Lower lobe of right lung (tissue), 2 donors: ENCODE data around the gene DMD. TPM values are rescaled to one million over a fixed set of nuclear protein-coding genes. Genes with fewer than 3 reads are reported as not detected.

Experiments
- ATAC-seq, 2 donors: fragments of 200-7000 bp; cut with Tn5 transposase; one replicate each; pipeline ENCODE4 v1.9.1; 2020 to 2022; ENCODE audit warnings: mild to moderate bottlenecking in 2 of 2, moderate library complexity in 2 of 2
- DNase-seq: peaks from one replicate; pipeline ENCODE4 v3.0.0-alpha.2; 2020
- H3K27ac ChIP-seq: fragments of 200-600 bp; one replicate; pipeline ENCODE4 v1.8.0; 2022
- H3K27me3 ChIP-seq: fragments of 200-600 bp; one replicate; pipeline ENCODE4 v1.8.0; 2022; ENCODE audit warnings: low read depth
- H3K36me3 ChIP-seq: fragments of 200-600 bp; one replicate; pipeline ENCODE4 v1.8.0; 2022; ENCODE audit warnings: mild to moderate bottlenecking
- H3K4me1 ChIP-seq: fragments of 200-600 bp; one replicate; pipeline ENCODE4 v1.8.0; 2022
- H3K4me3 ChIP-seq: fragments of 200-600 bp; one replicate; pipeline ENCODE4 v1.8.0; 2022; ENCODE audit warnings: mild to moderate bottlenecking
- H3K9me3 ChIP-seq: fragments of 200-600 bp; one replicate; pipeline ENCODE4 v1.8.0; 2022
- intact Hi-C: fragments of 100-400 bp; cut with DNase I; formaldehyde crosslinking; loops from one replicate; pipeline ENCODE4 v1.11.0; 2022
- total RNA-seq: library from RNA; stranded (reverse); fragmentation: NEBNext Ultra II Directional; extraction: Animal tissue kit (Norgen Biotek cat#: 25700); gene quantifications from one replicate; pipeline ENCODE4 v1.2.1, GENCODE V29; 2021
- TF ChIP-seq, protein P1 (sequence below): fragments of 200-600 bp; IDR thresholded peaks from one replicate; pipeline ENCODE4 v1.8.0; 2022; ENCODE audit warnings: antibody characterized with exemption, mild to moderate bottlenecking
- donor health status: DM: no; HTN: yes; CAD: no; lungs with severe emphysema.

The DMD gene
- total RNA-seq, 1 donor from 2014 or later: 29.4 TPM

DNA sequence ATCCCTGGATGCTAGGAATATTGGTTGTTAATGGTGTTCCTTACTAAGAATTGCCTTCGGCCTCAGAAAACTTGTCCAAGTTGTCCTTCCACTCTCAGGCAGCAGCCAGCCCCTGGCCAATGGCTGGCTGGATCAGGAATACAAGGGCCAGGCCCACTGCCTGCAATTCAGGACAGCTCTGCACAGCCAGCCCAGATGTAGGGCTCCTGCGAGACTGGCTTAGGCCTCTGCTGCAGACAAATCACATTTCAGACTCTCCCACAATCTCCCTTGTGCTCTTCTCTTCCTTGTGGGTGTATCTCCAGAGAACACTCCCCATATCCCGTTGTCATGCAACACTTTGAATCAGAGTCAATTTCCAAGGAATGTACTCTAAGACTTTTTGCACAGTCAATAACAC, 1391.9 kb downstream of the DMD start:
- H3K4me3 ChIP-seq: no peak overlapping the region
- intact Hi-C loops: no loop called here
- TF ChIP-seq, protein P1, sequence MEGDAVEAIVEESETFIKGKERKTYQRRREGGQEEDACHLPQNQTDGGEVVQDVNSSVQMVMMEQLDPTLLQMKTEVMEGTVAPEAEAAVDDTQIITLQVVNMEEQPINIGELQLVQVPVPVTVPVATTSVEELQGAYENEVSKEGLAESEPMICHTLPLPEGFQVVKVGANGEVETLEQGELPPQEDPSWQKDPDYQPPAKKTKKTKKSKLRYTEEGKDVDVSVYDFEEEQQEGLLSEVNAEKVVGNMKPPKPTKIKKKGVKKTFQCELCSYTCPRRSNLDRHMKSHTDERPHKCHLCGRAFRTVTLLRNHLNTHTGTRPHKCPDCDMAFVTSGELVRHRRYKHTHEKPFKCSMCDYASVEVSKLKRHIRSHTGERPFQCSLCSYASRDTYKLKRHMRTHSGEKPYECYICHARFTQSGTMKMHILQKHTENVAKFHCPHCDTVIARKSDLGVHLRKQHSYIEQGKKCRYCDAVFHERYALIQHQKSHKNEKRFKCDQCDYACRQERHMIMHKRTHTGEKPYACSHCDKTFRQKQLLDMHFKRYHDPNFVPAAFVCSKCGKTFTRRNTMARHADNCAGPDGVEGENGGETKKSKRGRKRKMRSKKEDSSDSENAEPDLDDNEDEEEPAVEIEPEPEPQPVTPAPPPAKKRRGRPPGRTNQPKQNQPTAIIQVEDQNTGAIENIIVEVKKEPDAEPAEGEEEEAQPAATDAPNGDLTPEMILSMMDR: no peak
- no peaks in the 10 kb centered on the region for H3K4me1 ChIP-seq
- ATAC-seq (no peak), DNase-seq (no peak)
- no peaks in the 10 kb centered on the region for H3K27me3 ChIP-seq
- H3K27ac ChIP-seq: no peak overlapping the region
- no peaks in the 10 kb centered on the region for H3K36me3 ChIP-seq
- H3K9me3 ChIP-seq: no peaks in the 10 kb centered on the region

DNA sequence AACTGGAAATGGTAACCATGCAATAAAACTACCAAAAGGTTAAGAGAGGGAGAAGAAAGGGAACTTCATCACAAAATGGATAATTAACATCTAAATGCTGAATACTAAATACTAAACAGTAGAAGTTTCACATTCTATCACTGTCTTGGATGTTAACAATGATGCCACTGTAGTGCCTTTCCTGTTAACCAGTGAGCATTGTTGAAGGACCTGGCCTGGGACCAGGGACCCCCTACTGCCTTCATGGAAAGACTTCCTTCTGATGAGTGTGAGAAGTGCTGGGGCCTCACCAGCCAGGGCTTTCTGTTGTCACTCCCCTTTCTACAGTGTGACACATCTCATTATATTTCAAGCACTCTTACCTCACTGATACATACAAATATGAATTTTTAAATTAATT, 1400.2 kb downstream of the DMD start:
- no peaks in the 10 kb centered on the region for H3K27me3 ChIP-seq
- H3K4me1 ChIP-seq: no peaks in the 10 kb centered on the region
- H3K27ac ChIP-seq: no peak overlapping the region
- H3K36me3 ChIP-seq: no peaks in the 10 kb centered on the region
- H3K9me3 ChIP-seq: no peaks in the 10 kb centered on the region
- H3K4me3 ChIP-seq: no peak overlapping the region
- TF ChIP-seq, protein P1: no peak
- ATAC-seq (no peak), DNase-seq (no peak)
- intact Hi-C loops: no loop called here

DNA sequence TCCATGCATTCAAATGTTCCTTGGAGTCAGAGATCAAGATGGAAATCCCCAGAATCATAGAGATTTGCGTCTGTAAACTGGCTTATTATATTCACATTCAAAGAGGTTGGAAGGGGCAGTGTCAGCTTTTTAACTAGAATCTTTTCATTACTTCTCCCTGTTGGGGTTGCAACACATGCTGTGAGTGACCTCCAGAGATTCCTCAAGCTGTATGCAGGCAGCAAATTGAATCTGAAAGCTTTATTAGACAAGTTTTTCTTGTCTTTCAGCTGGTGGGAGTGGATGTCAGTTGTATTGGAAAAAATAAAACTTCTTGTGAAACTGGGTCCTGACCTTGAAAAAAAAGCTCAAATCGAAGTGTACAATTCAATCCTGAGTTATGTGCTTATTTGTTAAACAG, 1403.0 kb downstream of the DMD start:
- TF ChIP-seq, protein P1: no peak
- Histone ChIP-seq H3K27me3 (no peaks in the 10 kb centered on the region), H3K9me3 (no peaks in the 10 kb centered on the region), H3K27ac (no peak overlapping the region), H3K4me1 (no peaks in the 10 kb centered on the region), H3K36me3 (no peaks in the 10 kb centered on the region), H3K4me3 (no peak overlapping the region)
- DNase-seq (no peak), ATAC-seq (no peak)
- intact Hi-C loops: no loop called here

DNA sequence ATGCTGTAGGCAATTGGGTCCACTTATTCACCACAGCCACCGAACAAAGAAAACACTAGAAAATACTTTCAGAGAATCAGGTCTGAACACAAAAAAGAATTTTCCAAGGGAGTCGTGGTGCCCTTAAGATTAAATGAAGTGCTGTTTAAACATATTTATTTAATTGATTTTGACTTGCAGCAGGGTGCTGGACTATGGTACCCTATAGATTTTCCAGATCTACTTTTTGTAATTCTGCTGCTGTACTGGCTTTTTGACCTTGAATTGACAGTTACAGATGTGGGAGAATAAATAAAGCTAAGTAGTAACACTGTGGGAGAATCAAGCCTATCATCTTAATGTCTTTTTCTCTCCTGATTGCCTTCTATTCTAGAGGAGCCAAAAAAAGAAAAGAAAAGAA, 1404.2 kb downstream of the DMD start:
- TF ChIP-seq, protein P1: no peak
- ATAC-seq: no peak
- intact Hi-C loops: no loop called here

DNA sequence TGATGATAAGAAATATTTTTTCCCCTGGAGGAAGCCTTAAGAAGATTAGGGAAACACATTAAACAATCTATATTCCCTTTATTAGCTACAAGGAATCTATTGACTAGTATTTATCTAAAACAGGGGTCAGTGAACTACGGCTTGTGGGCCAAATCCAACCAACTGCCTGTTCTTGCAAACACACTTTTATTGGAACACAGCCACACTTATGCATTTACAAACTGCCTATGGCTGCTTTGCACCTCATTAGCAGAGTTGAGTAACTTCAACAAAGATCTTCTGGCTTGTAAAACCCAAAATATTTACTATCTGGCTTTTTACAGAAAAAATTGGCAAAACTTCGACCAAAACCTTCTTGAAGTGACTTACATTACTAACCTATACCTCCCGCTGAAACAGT, 1405.6 kb downstream of the DMD start:
- H3K4me1 ChIP-seq: no peaks in the 10 kb centered on the region
- no peaks in the 10 kb centered on the region for H3K27me3 ChIP-seq
- H3K36me3 ChIP-seq: no peaks in the 10 kb centered on the region
- H3K9me3 ChIP-seq: no peaks in the 10 kb centered on the region
- DNase-seq (no peak), ATAC-seq (no peak)
- TF ChIP-seq, protein P1: no peak
- no peak overlapping the region for H3K4me3 ChIP-seq
- intact Hi-C loops: no loop called here
- no peak overlapping the region for H3K27ac ChIP-seq

More for the DNA sequence above, 1404.2 kb downstream of the DMD start:
- no peak overlapping the region for H3K27ac ChIP-seq
- no peak overlapping the region for H3K4me3 ChIP-seq
- no peaks in the 10 kb centered on the region for H3K9me3 ChIP-seq
- no peaks in the 10 kb centered on the region for H3K4me1 ChIP-seq
- H3K27me3 ChIP-seq: no peaks in the 10 kb centered on the region
- no peaks in the 10 kb centered on the region for H3K36me3 ChIP-seq
- no peak for DNase-seq

DNA sequence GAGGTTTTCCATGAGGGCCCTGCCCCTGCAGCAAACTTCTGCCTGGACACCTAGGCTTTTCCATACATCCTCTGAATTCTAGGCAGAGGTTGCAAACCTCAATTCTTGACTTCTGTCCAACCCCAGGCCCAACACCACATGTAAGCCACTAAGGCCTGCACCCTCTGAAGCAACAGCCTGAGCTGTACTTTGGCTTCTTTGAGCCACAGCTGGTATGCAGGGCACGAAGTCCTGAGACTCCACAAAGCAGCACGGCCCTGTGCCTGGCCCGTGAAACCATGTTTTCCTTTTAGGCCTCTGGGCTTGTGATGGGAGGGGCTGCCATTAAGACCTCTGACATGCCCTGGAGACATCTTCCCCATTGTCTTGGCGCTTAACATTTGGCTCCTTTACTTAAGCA, 1411.1 kb downstream of the DMD start:
- intact Hi-C loops: no loop called here
- Histone ChIP-seq H3K27ac (no peak overlapping the region), H3K4me3 (no peak overlapping the region), H3K9me3 (no peaks in the 10 kb centered on the region), H3K27me3 (no peaks in the 10 kb centered on the region), H3K4me1 (no peaks in the 10 kb centered on the region), H3K36me3 (no peaks in the 10 kb centered on the region)
- DNase-seq (no peak), ATAC-seq (no peak)
- TF ChIP-seq, protein P1: no peak
